ENCODE results near the gene RAB11FIP4. TPM values are rescaled to one million over a fixed set of nuclear protein-coding genes. Genes with fewer than 3 reads are reported as not detected.
"Not testable (repeated sequence)": the region's sequence is repeated elsewhere in the genome, so short reads cannot be mapped to it uniquely, and the experiment has no call there.

Gene RAB11FIP4
- total and polyA plus RNA-seq, 2 donors (not counting 3 experiments of a cell fraction or from before 2014, with no cell fraction given): 0.08 to 0.38 TPM

DNA sequence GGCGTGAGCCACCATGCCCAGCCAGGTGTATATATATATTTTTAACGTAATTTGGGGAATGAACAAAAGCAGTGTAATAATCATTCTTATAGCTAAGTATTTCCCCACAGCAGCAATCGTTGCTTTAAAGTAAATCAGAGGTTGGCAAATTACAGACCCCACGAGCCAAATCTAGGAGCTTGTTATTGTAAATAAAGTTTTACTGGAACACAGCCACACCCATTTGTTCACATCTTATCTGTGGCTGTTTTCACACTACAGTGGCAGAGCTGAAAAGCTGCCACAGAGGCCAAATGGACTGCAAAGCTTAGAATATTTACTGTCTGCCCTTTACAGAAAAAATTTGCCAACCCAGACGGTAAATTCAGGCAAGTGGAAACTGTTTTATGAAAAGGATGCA, 50.8 kb downstream of the RAB11FIP4 start:
- Histone ChIP-seq H3K4me2 (ENCODE audit: insufficient read depth, low read length) (no peak overlapping the region), H3K4me3 (replicated peaks in 1 of 3; ENCODE audit: insufficient read depth in 1 of 3, low read depth in 1 of 3, low read length in 3 of 3) (no peak overlapping the region), H3K9me1 (replicated peaks; ENCODE audit: control insufficient read depth, extremely low read depth, insufficient read depth, low read length) (no peaks in the 10 kb centered on the region), H3K9ac (replicated peaks; ENCODE audit: extremely low read depth, insufficient read depth, low read length) (no peak overlapping the region), H3K79me2 (ENCODE audit: control insufficient read depth, insufficient read depth, low read length) (no peaks in the 10 kb centered on the region), H3K9me3 (replicated peaks; ENCODE audit: control insufficient read depth, insufficient read depth, low read length) (no peaks in the 10 kb centered on the region), H4K20me1 (replicated peaks; ENCODE audit: control insufficient read depth, extremely low read depth, insufficient read depth, low read length) (no peaks in the 10 kb centered on the region), H3K4me1 (ENCODE audit: control insufficient read depth, extremely low read depth, insufficient read depth, low read length) (no peaks in the 10 kb centered on the region), H3K36me3 (ENCODE audit: control insufficient read depth in 2 of 2, extremely low read depth in 1 of 2, insufficient read depth in 2 of 2, low read length in 2 of 2) (no peaks in the 10 kb centered on the region), H3K27me3 (ENCODE audit: control insufficient read depth in 2 of 2, insufficient read depth in 2 of 2, low read length in 2 of 2) (peaks cover 2% of the 10 kb centered on the region in 2 experiments), H2AFZ (ENCODE audit: low read depth, low read length) (no peak overlapping the region), H3K27ac (ENCODE audit: insufficient read depth, low read depth, low read length) (no peak overlapping the region)
- DNase-seq (ENCODE audit: low read depth, low spot score) (no peak), FAIRE-seq (no peak)
- ChIA-PET POLR2A (no interaction called here), CTCF (interaction anchor here (1.3 to 1.9 kb wide), 4 partner anchors 53 to 400 kb away, joined by 3 to 5 read pairs (median 4); no protein-coding TSS in a partner anchor)
- dilution Hi-C loops (cut with MboI; ENCODE audit: extremely low pct_ligation_motif_present, low sequenced_read_pairs): no loop called here
- no peak for TF ChIP-seq FOS (IDR thresholded peaks at IDR 0.05; ENCODE audit: borderline replicate concordance, insufficient read depth, low read length)
- no peak for TF ChIP-seq JUN (IDR thresholded peaks at IDR 0.05; ENCODE audit: borderline replicate concordance, insufficient read depth, insufficient read length, low read depth)
- TF ChIP-seq, protein P1, sequence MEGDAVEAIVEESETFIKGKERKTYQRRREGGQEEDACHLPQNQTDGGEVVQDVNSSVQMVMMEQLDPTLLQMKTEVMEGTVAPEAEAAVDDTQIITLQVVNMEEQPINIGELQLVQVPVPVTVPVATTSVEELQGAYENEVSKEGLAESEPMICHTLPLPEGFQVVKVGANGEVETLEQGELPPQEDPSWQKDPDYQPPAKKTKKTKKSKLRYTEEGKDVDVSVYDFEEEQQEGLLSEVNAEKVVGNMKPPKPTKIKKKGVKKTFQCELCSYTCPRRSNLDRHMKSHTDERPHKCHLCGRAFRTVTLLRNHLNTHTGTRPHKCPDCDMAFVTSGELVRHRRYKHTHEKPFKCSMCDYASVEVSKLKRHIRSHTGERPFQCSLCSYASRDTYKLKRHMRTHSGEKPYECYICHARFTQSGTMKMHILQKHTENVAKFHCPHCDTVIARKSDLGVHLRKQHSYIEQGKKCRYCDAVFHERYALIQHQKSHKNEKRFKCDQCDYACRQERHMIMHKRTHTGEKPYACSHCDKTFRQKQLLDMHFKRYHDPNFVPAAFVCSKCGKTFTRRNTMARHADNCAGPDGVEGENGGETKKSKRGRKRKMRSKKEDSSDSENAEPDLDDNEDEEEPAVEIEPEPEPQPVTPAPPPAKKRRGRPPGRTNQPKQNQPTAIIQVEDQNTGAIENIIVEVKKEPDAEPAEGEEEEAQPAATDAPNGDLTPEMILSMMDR (IDR thresholded peaks at IDR 0.05; ENCODE audit: extremely low read depth in 1 of 2, insufficient read depth in 1 of 2, low read depth in 1 of 2, low read length in 2 of 2): no peak
- TF ChIP-seq, protein P2, sequence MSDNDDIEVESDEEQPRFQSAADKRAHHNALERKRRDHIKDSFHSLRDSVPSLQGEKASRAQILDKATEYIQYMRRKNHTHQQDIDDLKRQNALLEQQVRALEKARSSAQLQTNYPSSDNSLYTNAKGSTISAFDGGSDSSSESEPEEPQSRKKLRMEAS (IDR thresholded peaks at IDR 0.05; ENCODE audit: insufficient read depth, insufficient read length): no peak
- no peak for TF ChIP-seq MYC (IDR thresholded peaks at IDR 0.05; ENCODE audit: low read depth, low read length)
- TF ChIP-seq POLR2A (IDR thresholded peaks at IDR 0.05; ENCODE audit: low read depth, low read length): no peak
- TF ChIP-seq GATA2 (IDR thresholded peaks at IDR 0.05; ENCODE audit: insufficient read depth, insufficient read length, low read depth, low read length): no peak
- no peak for TF ChIP-seq EZH2 (IDR thresholded peaks at IDR 0.05; ENCODE audit: borderline replicate concordance, low read depth, low read length, severe bottlenecking)
- no peak for TF ChIP-seq POLR2AphosphoS5 (IDR thresholded peaks at IDR 0.05; ENCODE audit: insufficient read depth, low read depth, low read length)
- no TSS peak for BruUV-seq (replicated peaks)
- intact Hi-C loops (cut with micrococcal nuclease): no loop called here

DNA sequence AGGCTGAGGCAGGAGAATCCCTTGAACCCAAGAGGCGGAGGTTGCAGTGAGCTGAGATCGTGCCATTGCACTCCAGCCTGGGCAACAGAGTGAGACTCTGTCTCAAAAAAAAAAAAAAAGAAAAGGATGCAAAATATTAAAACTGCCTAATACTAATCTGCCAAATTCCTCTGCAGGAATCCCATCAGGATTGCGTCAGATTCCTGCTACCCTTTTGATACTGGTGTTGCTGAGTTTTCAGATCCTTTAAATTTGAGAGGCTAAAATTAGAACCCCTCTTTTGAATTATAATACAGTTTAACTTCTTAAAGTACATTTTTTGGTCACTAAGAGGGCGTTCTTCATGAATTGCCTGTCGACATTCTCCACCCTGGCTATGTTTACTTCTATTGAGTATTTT, 51.4 kb downstream of the RAB11FIP4 start:
- H3K4me2 ChIP-seq (ENCODE audit: insufficient read depth, low read length); H2AFZ ChIP-seq (ENCODE audit: low read depth, low read length); H3K4me1 ChIP-seq (ENCODE audit: control insufficient read depth, extremely low read depth, insufficient read depth, low read length); H3K79me2 ChIP-seq (ENCODE audit: control insufficient read depth, insufficient read depth, low read length); H3K9ac ChIP-seq (replicated peaks; ENCODE audit: extremely low read depth, insufficient read depth, low read length); POLR2A ChIA-PET; DNase-seq (ENCODE audit: low read depth, low spot score); H3K9me1 ChIP-seq (replicated peaks; ENCODE audit: control insufficient read depth, extremely low read depth, insufficient read depth, low read length); H3K9me3 ChIP-seq (replicated peaks; ENCODE audit: control insufficient read depth, insufficient read depth, low read length); intact Hi-C loops (cut with micrococcal nuclease); FAIRE-seq; H4K20me1 ChIP-seq (replicated peaks; ENCODE audit: control insufficient read depth, extremely low read depth, insufficient read depth, low read length); H3K36me3 ChIP-seq (ENCODE audit: control insufficient read depth in 2 of 2, extremely low read depth in 1 of 2, insufficient read depth in 2 of 2, low read length in 2 of 2); dilution Hi-C loops (cut with MboI; ENCODE audit: extremely low pct_ligation_motif_present, low sequenced_read_pairs); H3K27ac ChIP-seq (ENCODE audit: insufficient read depth, low read depth, low read length); H3K4me3 ChIP-seq (replicated peaks in 1 of 3; ENCODE audit: insufficient read depth in 1 of 3, low read depth in 1 of 3, low read length in 3 of 3); H3K27me3 ChIP-seq (ENCODE audit: control insufficient read depth in 2 of 2, insufficient read depth in 2 of 2, low read length in 2 of 2); BruUV-seq (replicated peaks): not testable (repeated sequence)
- CTCF ChIA-PET: interaction anchor here (0.6 to 1.9 kb wide), 6 partner anchors 25 to 400 kb away, joined by 3 to 5 read pairs (median 3); no protein-coding TSS in a partner anchor
